SK-N-SH (cell line): Measurements from ENCODE around the gene COL9A3. TPM values are rescaled to one million over a fixed set of nuclear protein-coding genes. Genes with fewer than 3 reads are reported as not detected.

ENCODE experiments used
- CTCF ChIA-PET: fragments of 300-600, 350-600 bp; formaldehyde crosslinking; extraction: SDS; loops from one replicate; lab custom pipeline; 2021; lab: Yijun Ruan, JAX
- POLR2A ChIA-PET: fragments of 350-600 bp; sonication (Branson Sonifier 250); formaldehyde crosslinking; extraction: SDS; loops from one replicate; lab custom pipeline; 2020; ENCODE audit warnings: antibody characterized with exemption, inconsistent platforms; lab: Yijun Ruan, JAX
- DNase-seq: peaks from one replicate; pipeline ENCODE4 v3.0.0; 2012
- H2AFZ ChIP-seq: fragments of 200-600 bp; sonication (generic); 2 replicates; pipeline ENCODE4 v1.8.1; 2016; ENCODE audit warnings: antibody characterized with exemption, mild to moderate bottlenecking, low read depth
- H3F3A ChIP-seq: fragments of 200-600 bp; sonication (generic); replicated peaks from 2 replicates; pipeline ENCODE3; 2016; ENCODE audit warnings: antibody characterized with exemption, mild to moderate bottlenecking; ENCODE audit not compliant: insufficient read depth
- H3K27ac ChIP-seq, 2 experiments: fragments of 200-500 bp in 1 of 2; fragments of 200-600 bp in 1 of 2; sonication (Bioruptor generic) in 1 of 2; sonication (generic), shearing (Covaris generic) in 1 of 2; 2 replicates each; pipeline versions ENCODE4 v1.5.1 to v1.6.1; 2014 to 2016; ENCODE audit warnings: low read depth in 2 of 2, inconsistent platforms in 1 of 2, low read length in 1 of 2, mild to moderate bottlenecking in 1 of 2, mixed read lengths in 1 of 2
- H3K27me3 ChIP-seq: fragments of 200-600 bp; sonication (generic), shearing (Covaris generic); 2 replicates; pipeline ENCODE4 v1.6.1; 2016; ENCODE audit warnings: mixed run types; ENCODE audit not compliant: insufficient read depth
- H3K36me3 ChIP-seq, 2 experiments: fragments of 200-500 bp in 1 of 2; fragments of 200-600 bp in 1 of 2; sonication (Bioruptor generic) in 1 of 2; sonication (generic) in 1 of 2; replicated peaks in 1 of 2; 2 replicates each; pipeline versions ENCODE3 to v1.5.1; 2014 to 2016; ENCODE audit warnings: low read length in 1 of 2, mild to moderate bottlenecking in 1 of 2; ENCODE audit not compliant: insufficient read depth in 2 of 2, control insufficient read depth in 1 of 2
- H3K4me1 ChIP-seq, 2 experiments: fragments of 200-500 bp in 1 of 2; fragments of 200-600 bp in 1 of 2; sonication (Bioruptor generic) in 1 of 2; sonication (generic), shearing (Covaris generic) in 1 of 2; 2 replicates each; pipeline versions ENCODE4 v1.5.1 to v1.6.1; 2014 to 2016; ENCODE audit warnings: low read depth in 1 of 2, low read length in 1 of 2, mixed run types in 1 of 2; ENCODE audit not compliant: insufficient read depth in 2 of 2, control insufficient read depth in 1 of 2
- H3K4me2 ChIP-seq: fragments of 200-600 bp; sonication (generic), shearing (Covaris generic); 2 replicates; pipeline ENCODE4 v1.6.1; 2017; ENCODE audit warnings: mixed run types
- H3K4me3 ChIP-seq, 2 experiments: fragments of 200-500 bp in 1 of 2; fragments of 200-600 bp in 1 of 2; sonication (Bioruptor generic) in 1 of 2; sonication (generic), shearing (Covaris generic) in 1 of 2; 2 replicates each; pipeline versions ENCODE4 v1.5.1 to v1.8.1; 2014 to 2016; ENCODE audit warnings: low read depth in 2 of 2, inconsistent platforms in 1 of 2, low read length in 1 of 2, mild to moderate bottlenecking in 1 of 2, mixed read lengths in 1 of 2, moderate library complexity in 1 of 2
- H3K79me2 ChIP-seq: fragments of 200-600 bp; sonication (generic); 2 replicates; pipeline ENCODE4 v1.8.1; 2017; ENCODE audit warnings: mild to moderate bottlenecking; ENCODE audit not compliant: insufficient read depth
- H3K9ac ChIP-seq: fragments of 200-600 bp; sonication (generic); 2 replicates; pipeline ENCODE4 v1.6.1; 2017; ENCODE audit warnings: mixed run types
- H3K9me2 ChIP-seq: fragments of 200-600 bp; sonication (generic); 2 replicates; pipeline ENCODE4 v1.6.1; 2017; ENCODE audit warnings: mixed run types
- H3K9me3 ChIP-seq: fragments of 200-600 bp; sonication (generic); 2 replicates; pipeline ENCODE4 v1.6.1; 2017; ENCODE audit warnings: mixed run types, mild to moderate bottlenecking, moderate library complexity
- H4K20me1 ChIP-seq: fragments of 200-600 bp; sonication (generic); 2 replicates; pipeline ENCODE4 v1.6.1; 2017; ENCODE audit warnings: mild to moderate bottlenecking, mixed run types; ENCODE audit not compliant: insufficient read depth
- ELF1 ChIP-seq: IDR thresholded peaks from 2 replicates; pipeline ENCODE4 v1.4.0; 2012
- EZH2phosphoT487 ChIP-seq: fragments of 200-600 bp; sonication (generic); IDR thresholded peaks from 2 replicates; pipeline ENCODE4 v1.6.1; 2017; ENCODE audit warnings: low read depth, mixed run types, mild to moderate bottlenecking, antibody characterized with exemption, moderate library complexity, borderline replicate concordance
- GATA2 ChIP-seq: sonication (generic); formaldehyde crosslinking; IDR thresholded peaks from 2 replicates; pipeline ENCODE4 v1.5.0; 2020; ENCODE audit warnings: mild to moderate bottlenecking, missing genetic modification reagents
- JUND ChIP-seq: IDR thresholded peaks from 2 replicates; pipeline ENCODE4 v1.4.0; 2012
- MEF2A ChIP-seq: IDR thresholded peaks from 2 replicates; pipeline ENCODE4 v1.4.0; 2012; ENCODE audit warnings: low read depth, borderline replicate concordance
- NFIC ChIP-seq: IDR thresholded peaks from 2 replicates; pipeline ENCODE4 v1.4.0; 2012; ENCODE audit warnings: borderline replicate concordance
- RCOR1 ChIP-seq: fragments of 150-350 bp; IDR thresholded peaks from 2 replicates; pipeline ENCODE4 v1.6.1; 2017; ENCODE audit warnings: antibody characterized with exemption, low read length
- RXRA ChIP-seq: IDR thresholded peaks from 2 replicates; pipeline ENCODE4 v1.4.0; 2012; ENCODE audit warnings: low read depth, mild to moderate bottlenecking, borderline replicate concordance
- SMC3 ChIP-seq: IDR thresholded peaks from 2 replicates; pipeline ENCODE4 v1.6.1; 2012; ENCODE audit warnings: low read depth, low read length, improper control_type of control experiment
- TCF12 ChIP-seq: IDR thresholded peaks from 2 replicates; pipeline ENCODE4 v1.4.0; 2012
- TEAD4 ChIP-seq: IDR thresholded peaks from 2 replicates; pipeline ENCODE4 v1.4.0; 2012; ENCODE audit warnings: mild to moderate bottlenecking, borderline replicate concordance; ENCODE audit not compliant: insufficient read depth
- WGBS: methylation state at CpG from one replicate; pipeline ENCODE4 v1.1.6; 2017; ENCODE audit warnings: low lambda C conversion rate; 5-methylcytosine and 5-hydroxymethylcytosine counted together
- polyA plus RNA-seq, 3 experiments: library from polyadenylated mRNA; depleted of rRNA; stranded (reverse); fragments of >200 nt; gene quantifications; 2 replicates each; pipeline ENCODE4 v1.2.3, GENCODE V29; 2012
- TF ChIP-seq, protein P1 (sequence below): IDR thresholded peaks from 2 replicates; pipeline ENCODE4 v1.6.1; 2012; ENCODE audit warnings: mild to moderate bottlenecking, low read depth, low read length, moderate library complexity
- TF ChIP-seq, protein P2 (sequence below): IDR thresholded peaks from 2 replicates; pipeline ENCODE4; 2012

The COL9A3 gene
- polyA plus RNA-seq, 1 of the 3 experiments (the other 2 are of a cell fraction), result 2.5 TPM

DNA sequence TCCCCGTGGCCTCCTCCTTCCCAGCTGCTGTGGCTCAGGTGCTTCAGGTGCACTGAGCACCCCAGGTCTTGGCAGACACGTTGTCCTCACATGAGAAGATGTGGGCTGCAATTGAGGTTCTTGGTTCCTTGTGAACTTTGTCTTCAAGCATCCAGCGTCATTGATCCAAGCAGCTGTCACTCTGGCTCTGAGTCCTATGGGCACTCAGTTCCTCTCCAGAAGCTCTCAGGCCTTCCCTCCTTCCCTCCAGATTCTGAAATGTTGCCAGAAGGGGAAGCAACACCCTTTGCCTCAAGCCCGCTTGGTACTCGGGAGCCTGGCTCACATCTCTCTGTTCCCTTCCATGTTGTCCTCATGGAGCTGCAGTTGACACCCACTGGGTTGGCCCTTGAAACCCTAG lies 29.0 kb upstream of the COL9A3 start (continued):
- TF ChIP-seq, protein P1, sequence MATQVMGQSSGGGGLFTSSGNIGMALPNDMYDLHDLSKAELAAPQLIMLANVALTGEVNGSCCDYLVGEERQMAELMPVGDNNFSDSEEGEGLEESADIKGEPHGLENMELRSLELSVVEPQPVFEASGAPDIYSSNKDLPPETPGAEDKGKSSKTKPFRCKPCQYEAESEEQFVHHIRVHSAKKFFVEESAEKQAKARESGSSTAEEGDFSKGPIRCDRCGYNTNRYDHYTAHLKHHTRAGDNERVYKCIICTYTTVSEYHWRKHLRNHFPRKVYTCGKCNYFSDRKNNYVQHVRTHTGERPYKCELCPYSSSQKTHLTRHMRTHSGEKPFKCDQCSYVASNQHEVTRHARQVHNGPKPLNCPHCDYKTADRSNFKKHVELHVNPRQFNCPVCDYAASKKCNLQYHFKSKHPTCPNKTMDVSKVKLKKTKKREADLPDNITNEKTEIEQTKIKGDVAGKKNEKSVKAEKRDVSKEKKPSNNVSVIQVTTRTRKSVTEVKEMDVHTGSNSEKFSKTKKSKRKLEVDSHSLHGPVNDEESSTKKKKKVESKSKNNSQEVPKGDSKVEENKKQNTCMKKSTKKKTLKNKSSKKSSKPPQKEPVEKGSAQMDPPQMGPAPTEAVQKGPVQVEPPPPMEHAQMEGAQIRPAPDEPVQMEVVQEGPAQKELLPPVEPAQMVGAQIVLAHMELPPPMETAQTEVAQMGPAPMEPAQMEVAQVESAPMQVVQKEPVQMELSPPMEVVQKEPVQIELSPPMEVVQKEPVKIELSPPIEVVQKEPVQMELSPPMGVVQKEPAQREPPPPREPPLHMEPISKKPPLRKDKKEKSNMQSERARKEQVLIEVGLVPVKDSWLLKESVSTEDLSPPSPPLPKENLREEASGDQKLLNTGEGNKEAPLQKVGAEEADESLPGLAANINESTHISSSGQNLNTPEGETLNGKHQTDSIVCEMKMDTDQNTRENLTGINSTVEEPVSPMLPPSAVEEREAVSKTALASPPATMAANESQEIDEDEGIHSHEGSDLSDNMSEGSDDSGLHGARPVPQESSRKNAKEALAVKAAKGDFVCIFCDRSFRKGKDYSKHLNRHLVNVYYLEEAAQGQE, result no peak
- TF ChIP-seq TEAD4 (no peak), EZH2phosphoT487 (no peak)
- TF ChIP-seq, protein P2, sequence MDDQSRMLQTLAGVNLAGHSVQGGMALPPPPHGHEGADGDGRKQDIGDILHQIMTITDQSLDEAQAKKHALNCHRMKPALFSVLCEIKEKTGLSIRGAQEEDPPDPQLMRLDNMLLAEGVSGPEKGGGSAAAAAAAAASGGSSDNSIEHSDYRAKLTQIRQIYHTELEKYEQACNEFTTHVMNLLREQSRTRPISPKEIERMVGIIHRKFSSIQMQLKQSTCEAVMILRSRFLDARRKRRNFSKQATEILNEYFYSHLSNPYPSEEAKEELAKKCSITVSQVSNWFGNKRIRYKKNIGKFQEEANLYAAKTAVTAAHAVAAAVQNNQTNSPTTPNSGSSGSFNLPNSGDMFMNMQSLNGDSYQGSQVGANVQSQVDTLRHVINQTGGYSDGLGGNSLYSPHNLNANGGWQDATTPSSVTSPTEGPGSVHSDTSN, result no peak

DNA sequence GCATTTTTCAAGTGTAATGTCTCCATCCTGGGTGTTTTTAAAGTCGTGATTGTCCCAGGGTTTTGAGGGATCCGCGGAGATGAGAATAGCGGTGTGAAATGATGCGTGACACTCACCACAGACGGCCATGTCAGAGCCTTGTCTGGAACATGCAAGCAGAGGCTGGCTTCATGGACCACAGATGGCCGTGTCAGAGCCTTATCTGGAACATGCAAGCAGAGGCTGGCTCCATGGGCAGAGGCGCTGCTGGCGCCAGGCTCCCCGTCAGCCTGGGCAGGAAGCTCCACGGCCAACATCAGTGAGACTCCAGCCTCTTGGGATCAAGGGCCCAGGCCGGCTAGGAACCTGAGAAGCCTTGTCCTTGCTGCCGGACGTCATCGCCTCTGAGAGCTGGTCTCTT lies 28.2 kb upstream of the COL9A3 start:
- Histone ChIP-seq H3K9ac (no peak overlapping the region), H3K4me2 (no peak overlapping the region), H4K20me1 (no peaks in the 10 kb centered on the region), H3K79me2 (no peaks in the 10 kb centered on the region), H3K9me2 (no peaks in the 10 kb centered on the region), H3F3A (peaks cover 14% of the 10 kb centered on the region), H3K9me3 (no peaks in the 10 kb centered on the region), H2AFZ (no peak overlapping the region), H3K27ac (no peak overlapping the region), H3K36me3 (no peaks in the 10 kb centered on the region), H3K27me3 (no peaks in the 10 kb centered on the region), H3K4me1 (peaks cover 6 to 29% of the 10 kb centered on the region in 2 experiments; a peak in 3 of 4 replicates), H3K4me3 (no peak overlapping the region)
- WGBS, result 86% methylated on average over 14 of the region's 15 CpGs
- TF ChIP-seq RXRA (no peak), RCOR1 (no peak), GATA2 (no peak), MEF2A (no peak), TEAD4 (no peak), JUND (no peak), SMC3 (no peak), TCF12 (no peak), NFIC (no peak), ELF1 (no peak)
- TF ChIP-seq, protein P1, result no peak
- ChIA-PET CTCF (interaction anchor here (0.7 to 9.4 kb wide), 12 partner anchors 8 to 369 kb away, joined by 3 to 162 read pairs (median 3); no protein-coding TSS in a partner anchor), POLR2A (no interaction called here)
- DNase-seq, result no peak
